NCI-H2196 treated with DMSO at 0.1 percent for 48 hours (cell line): ENCODE results near the gene ZNF462.
"Not testable (repeated sequence)": the region's sequence is repeated elsewhere in the genome, so short reads cannot be mapped to it uniquely, and the experiment has no call there.

Source experiments
- DNase-seq: peaks from one replicate; lab custom pipeline; 2025; ENCODE audit not compliant: unreplicated experiment; lab: John Stamatoyannopoulos, UW

The ZNF462 gene

GRCh38 chr9:106886111-106887046 is 23.4 kb downstream of the ZNF462 start:
- DNase-seq, result no peak

GRCh38 chr9:106887066-106887465 is 24.1 kb downstream of the ZNF462 start:
- DNase-seq, result no peak

GRCh38 chr9:106889061-106889590 is 26.2 kb downstream of the ZNF462 start:
- DNase-seq, result no peak

GRCh38 chr9:106890608-106891007 is 27.6 kb downstream of the ZNF462 start:
- no peak for DNase-seq

- no peak for DNase-seq
These were observed 28.3 kb downstream of the ZNF462 start for GRCh38 chr9:106891286-106891685.

GRCh38 chr9:106892632-106893031 is 29.7 kb downstream of the ZNF462 start:
- no peak for DNase-seq

- DNase-seq, result no peak
These were observed 30.1 kb downstream of the ZNF462 start for GRCh38 chr9:106893088-106893487.

GRCh38 chr9:106896695-106897094 is 33.7 kb downstream of the ZNF462 start:
- DNase-seq, result no peak

- DNase-seq, result no peak
These were observed 34.3 kb downstream of the ZNF462 start for GRCh38 chr9:106897236-106897635.

GRCh38 chr9:106897751-106898150 is 34.8 kb downstream of the ZNF462 start:
- DNase-seq, result no peak

GRCh38 chr9:106900523-106900922 is 37.6 kb downstream of the ZNF462 start:
- not testable (repeated sequence) for DNase-seq

GRCh38 chr9:106906129-106906528 is 43.2 kb downstream of the ZNF462 start:
- no peak for DNase-seq

- DNase-seq, result no peak
These were observed 49.0 kb downstream of the ZNF462 start for GRCh38 chr9:106911951-106912350.

- DNase-seq, result no peak
These were observed 50.3 kb downstream of the ZNF462 start for GRCh38 chr9:106913276-106913675.

GRCh38 chr9:106915851-106916250 is 52.9 kb downstream of the ZNF462 start:
- no peak for DNase-seq

- DNase-seq, result no peak
These were observed 53.7 kb downstream of the ZNF462 start for GRCh38 chr9:106916466-106917235.

GRCh38 chr9:106918825-106919509 is 56.0 kb downstream of the ZNF462 start:
- DNase-seq, result no peak

GRCh38 chr9:106920091-106920490 is 57.1 kb downstream of the ZNF462 start:
- no peak for DNase-seq

GRCh38 chr9:106920701-106921283 is 57.8 kb downstream of the ZNF462 start:
- DNase-seq, result no peak

- DNase-seq, result no peak
These were observed 58.5 kb downstream of the ZNF462 start for GRCh38 chr9:106921341-106921899.
